HG03159 (cell line): Measurements from ENCODE around the gene SIAE.
A peak's percentile ranks its signal among the peaks of the same experiment; 100 is the strongest.
"Not testable (repeated sequence)": the region's sequence is repeated elsewhere in the genome, so short reads cannot be mapped to it uniquely, and the experiment has no call there.

ENCODE experiments used
- ATAC-seq: cut with Tn5 transposase; IDR thresholded peaks from one replicate; pipeline ENCODE4 v1.9.1; 2021; ENCODE audit warnings: mild to moderate bottlenecking, moderate library complexity; ENCODE audit not compliant: unreplicated experiment

Gene SIAE

GRCh38 chr11:124625504-124626168 is 47.9 kb downstream of the SIAE start:
- no peak for ATAC-seq

- no peak for ATAC-seq
Observed at GRCh38 chr11:124623861-124624525, 49.5 kb downstream of the SIAE start.

GRCh38 chr11:124622531-124623451 is 50.7 kb downstream of the SIAE start, which contains the start of gene TBRG1:
TSS of gene TBRG1 (plus strand) at chr11:124622864. CDS start at chr11:124623084, 220 bp downstream.
- ATAC-seq = peak; percentile 99

GRCh38 chr11:124618863-124619262 is 54.7 kb downstream of the SIAE start:
- no peak for ATAC-seq

- ATAC-seq = no peak
Observed at GRCh38 chr11:124612567-124613246, 60.8 kb downstream of the SIAE start.

- peak; percentile 84 for ATAC-seq
Observed at GRCh38 chr11:124612045-124612444, 61.5 kb downstream of the SIAE start.

- no peak for ATAC-seq
Observed at GRCh38 chr11:124611064-124611463, 62.5 kb downstream of the SIAE start, which contains the start of gene PANX3. TSS of gene PANX3 (plus strand) at chr11:124611428. CDS start at chr11:124611557, 129 bp downstream.

GRCh38 chr11:124610295-124610694 is 63.2 kb downstream of the SIAE start:
- no peak for ATAC-seq

GRCh38 chr11:124608147-124608546 is 65.4 kb downstream of the SIAE start:
- no peak for ATAC-seq

GRCh38 chr11:124605719-124606118 is 67.8 kb downstream of the SIAE start:
- ATAC-seq = no peak

GRCh38 chr11:124602723-124603122 is 70.8 kb downstream of the SIAE start:
- not testable (repeated sequence) for ATAC-seq

GRCh38 chr11:124602193-124602592 is 71.3 kb downstream of the SIAE start:
- ATAC-seq = no peak

GRCh38 chr11:124600621-124601320 is 72.8 kb downstream of the SIAE start:
- no peak for ATAC-seq

- no peak for ATAC-seq
Observed at GRCh38 chr11:124597626-124598025, 75.9 kb downstream of the SIAE start.

GRCh38 chr11:124595302-124595701 is 78.2 kb downstream of the SIAE start:
- no peak for ATAC-seq

- ATAC-seq = no peak
Observed at GRCh38 chr11:124592627-124593026, 80.9 kb downstream of the SIAE start.

GRCh38 chr11:124591430-124591829 is 82.1 kb downstream of the SIAE start:
- ATAC-seq = no peak

- no peak for ATAC-seq
Observed at GRCh38 chr11:124586238-124586860, 87.2 kb downstream of the SIAE start.

- no peak for ATAC-seq
Observed at GRCh38 chr11:124584681-124585372, 88.7 kb downstream of the SIAE start.
